ENCODE measurements around the gene MAST3.

Gene MAST3

GRCh38 chr19:18164072-18164471, 66.5 kb downstream of the MAST3 start:
- no peak for DNase-seq

DNA sequence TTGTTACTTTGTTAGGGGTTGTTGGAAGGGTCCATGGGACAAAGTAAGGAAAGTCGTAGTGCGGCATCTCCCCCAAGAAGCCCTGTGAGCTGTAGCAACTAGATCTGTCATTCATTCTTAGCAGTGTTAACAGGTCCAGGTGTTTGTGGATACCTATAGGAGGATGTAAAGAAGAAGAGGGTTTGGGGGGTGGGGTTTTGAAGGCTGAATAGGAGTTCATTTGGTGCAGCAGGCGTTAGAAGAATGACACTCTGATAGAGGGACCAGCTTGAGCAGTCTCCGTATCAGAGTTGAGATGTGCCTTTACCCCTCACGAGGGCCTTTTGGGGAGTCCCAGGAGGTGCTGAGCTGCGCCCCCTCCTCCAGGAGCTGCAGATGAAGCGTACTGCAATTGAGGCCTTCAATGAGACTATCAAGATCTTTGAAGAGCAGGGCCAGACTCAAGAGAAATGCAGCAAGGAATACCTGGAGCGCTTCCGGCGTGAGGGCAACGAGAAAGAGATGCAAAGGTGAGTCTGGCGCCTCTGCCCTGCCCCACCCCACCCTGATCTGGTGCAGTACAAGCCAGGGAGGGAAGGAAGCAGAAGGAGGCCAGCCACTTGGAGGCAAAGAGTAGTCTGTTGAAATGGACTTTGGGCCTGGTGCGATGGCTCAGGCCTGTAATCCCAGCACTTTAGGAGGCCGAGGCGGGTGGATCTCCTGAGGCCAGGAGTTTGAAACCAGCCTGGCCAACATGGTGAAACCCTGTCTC, 68.4 kb downstream of the MAST3 start:
- no peak for DNase-seq

DNA sequence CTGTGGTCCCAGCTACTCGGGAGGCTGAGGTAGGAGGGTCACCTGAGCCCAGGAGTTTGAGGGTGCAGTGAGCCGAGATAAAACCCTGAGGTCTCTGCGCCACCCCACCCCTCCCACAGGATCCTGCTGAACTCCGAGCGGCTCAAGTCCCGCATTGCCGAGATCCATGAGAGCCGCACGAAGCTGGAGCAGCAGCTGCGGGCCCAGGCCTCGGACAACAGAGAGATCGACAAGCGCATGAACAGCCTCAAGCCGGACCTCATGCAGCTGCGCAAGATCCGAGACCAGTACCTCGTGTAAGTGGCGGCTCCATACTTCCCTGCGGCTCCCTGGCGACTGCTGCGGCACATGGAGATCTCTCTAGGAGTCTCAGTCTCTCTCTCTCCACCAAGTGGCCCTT, 69.4 kb downstream of the MAST3 start:
- DNase-seq = no peak

- peak; percentile 80 for DNase-seq
These were observed 70.5 kb downstream of the MAST3 start for GRCh38 chr19:18167975-18168645.

GRCh38 chr19:18168673-18169381, 71.2 kb downstream of the MAST3 start:
- DNase-seq = no peak

- no peak for DNase-seq
These were observed 73.2 kb downstream of the MAST3 start for GRCh38 chr19:18170714-18171255.

DNA sequence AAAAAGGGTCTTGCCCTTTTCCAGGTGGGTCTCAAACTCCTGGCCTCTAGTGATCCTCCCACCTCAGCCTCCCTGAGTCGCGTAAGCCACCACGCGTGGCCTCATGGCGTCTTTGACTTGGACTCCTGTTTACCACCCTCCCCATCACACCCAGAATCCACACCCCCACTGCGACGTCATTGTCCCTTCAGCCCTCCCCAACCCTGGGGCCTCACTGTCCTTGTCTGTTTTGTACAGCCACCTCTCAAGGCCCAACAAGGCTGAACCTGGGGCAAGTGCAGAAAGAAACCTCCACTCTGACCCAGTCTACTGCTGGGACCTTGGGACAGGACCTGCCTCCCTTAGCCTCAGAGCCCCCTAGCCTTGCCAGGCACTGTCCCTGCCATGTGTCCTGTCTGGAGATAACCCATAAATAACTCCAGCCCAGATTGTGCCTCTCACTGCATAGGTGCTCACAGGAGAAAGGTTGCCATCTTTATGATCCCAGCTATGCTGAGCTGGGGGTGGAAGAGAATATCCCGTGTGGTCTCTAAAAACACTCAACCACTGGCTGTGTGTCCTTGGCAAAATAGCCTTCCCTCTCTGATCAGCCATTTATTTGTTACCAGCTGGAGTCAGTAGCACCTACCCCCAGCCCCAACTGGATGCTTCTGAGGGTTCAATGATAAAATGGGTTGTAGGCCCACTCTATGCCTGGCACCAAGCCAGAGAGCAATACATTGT, 74.2 kb downstream of the MAST3 start:
- no peak for DNase-seq

- DNase-seq = no peak
These were observed 74.9 kb downstream of the MAST3 start for GRCh38 chr19:18172331-18173053.

DNA sequence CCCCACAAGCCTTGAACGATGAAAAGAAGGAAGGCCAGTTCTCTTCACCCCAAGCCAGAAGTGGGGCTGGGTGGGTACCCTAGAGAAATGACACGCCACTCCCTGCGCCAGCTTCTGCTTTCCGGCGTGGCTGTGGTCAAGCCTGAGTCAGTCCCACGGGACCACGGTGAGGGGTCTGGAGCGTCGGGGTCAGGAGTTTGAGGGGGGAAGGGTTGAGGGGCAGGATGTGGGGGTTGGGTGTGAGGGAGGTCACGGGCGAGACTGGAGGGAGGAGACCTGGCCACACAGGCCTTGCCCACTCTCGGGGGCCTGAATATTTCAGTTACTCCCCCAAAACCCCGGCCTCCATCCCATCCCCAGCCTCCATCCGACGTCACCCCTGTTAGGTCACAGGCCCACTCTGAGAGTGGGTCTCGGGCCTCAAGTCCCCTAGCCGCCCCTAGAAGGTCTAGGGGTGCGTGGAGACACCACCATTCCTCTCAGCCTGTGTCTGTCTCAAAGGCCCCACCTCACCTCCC, 75.5 kb downstream of the MAST3 start:
- DNase-seq = no peak

DNA sequence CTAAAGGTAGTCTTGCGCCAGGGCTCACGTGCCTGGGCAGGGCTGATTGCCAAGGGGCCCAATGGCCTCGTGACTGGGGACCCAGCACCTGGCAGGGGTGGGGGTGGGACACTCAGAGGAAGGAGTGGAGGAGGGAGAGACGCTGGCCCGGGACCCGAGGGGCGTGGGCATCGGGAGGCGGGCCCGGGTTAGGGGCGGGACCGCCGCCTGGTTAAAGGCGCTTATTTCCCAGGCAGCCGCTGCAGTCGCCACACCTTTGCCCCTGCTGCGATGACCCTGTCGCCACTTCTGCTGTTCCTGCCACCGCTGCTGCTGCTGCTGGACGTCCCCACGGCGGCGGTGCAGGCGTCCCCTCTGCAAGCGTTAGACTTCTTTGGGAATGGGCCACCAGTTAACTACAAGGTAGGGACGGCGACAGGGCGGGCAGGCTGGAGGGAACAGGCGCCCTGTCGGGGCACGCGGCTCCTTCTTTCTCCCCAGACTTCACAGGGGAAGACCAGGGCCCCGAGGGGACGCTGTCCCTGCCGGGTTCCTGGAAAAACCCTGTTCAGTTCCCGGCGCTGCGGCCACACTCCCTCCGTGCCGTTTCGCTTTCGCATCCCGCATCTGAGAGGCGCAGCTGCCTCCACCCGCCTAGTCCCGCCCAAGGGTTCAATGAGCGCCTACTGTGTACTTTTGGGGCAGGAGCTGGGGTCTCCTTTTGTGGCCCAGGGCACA, 76.2 kb downstream of the MAST3 start, which contains the start of gene IFI30:
IFI30 (plus strand) TSS at position 242 of the 717 bp plus-strand sequence; CDS start at position 271, 29 bp downstream.
- DNase-seq = peak; percentile 83

- no peak for DNase-seq
These were observed 77.4 kb downstream of the MAST3 start for GRCh38 chr19:18174983-18175382.

DNA sequence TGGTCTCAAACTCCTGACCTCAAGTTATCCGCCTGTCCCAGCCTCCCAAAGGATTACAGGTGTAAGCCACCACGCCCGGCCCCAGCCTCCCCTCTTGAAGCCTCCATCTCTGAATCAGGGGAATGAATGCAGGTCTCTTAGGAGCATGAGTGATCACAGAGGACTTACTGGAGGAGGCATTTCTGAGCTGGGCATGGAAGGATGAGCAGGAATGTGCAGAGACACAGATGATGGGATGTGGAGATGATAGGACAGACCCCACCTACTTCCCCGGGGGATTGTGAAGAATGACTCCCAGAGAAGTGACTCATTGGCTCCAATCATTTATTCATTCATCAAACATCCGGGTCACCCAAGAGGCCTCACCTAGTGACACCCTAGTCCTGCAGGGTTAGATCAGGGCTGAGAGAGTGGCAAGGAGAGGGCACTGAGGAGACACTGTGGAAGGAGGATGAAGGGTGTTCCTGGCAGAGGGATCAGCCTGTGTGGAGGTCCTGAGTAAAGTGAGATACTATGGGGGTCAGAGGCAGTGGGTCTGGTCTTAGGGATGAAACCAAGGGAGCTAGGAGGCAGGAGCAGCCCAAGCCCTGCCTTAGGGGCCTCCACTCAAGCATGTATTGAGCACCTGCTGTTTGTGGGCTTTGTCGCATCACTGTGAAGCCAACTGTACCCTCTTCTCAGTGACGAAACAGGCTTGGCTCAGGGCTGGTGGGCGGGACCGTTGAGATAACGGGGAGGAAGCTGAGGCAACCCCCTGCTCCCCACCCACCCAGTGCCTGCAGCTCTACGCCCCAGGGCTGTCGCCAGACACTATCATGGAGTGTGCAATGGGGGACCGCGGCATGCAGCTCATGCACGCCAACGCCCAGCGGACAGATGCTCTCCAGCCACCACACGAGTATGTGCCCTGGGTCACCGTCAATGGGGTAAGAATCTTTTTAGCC, 79.1 kb downstream of the MAST3 start:
- DNase-seq = no peak

GRCh38 chr19:18179957-18180356, 82.4 kb downstream of the MAST3 start:
- DNase-seq = no peak

DNA sequence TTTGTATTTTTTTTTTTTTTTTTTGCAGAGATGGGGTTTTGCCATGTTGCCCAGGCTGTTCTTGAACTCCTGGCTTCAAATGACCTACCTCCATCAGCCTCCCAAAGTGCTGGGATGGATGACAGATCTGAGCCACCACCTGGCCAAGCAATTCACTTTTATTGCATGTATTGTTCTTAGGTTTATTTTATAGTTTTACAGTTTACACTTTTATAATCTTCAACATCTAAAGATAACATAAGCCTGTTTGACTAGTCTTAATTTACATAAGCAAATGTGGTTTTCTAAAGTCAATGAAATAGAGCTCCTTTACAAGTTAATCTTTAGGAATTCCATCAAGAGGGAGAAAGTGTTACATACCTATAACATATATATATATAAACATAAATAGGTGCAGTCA, 86.0 kb downstream of the MAST3 start:
- no peak for DNase-seq

DNA sequence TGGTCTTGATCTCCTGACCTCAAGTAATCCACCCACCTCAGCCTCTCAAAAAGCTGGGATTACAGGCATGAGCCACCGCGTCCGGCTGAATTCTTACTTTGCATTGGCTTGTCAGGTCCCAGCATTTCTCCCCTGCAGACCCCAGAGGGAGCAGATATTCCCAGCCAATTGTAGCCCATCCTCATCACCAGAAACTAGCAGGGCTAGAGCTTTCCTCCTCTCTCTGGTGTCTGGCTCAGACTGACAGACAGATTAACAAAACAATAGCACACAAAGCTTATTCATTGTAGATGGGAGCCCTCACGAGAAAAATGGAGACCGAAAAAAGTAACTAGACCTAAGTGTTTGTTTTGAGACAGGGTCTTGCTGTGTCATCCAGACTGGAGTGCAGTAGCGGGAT, 88.0 kb downstream of the MAST3 start:
- no peak for DNase-seq

DNA sequence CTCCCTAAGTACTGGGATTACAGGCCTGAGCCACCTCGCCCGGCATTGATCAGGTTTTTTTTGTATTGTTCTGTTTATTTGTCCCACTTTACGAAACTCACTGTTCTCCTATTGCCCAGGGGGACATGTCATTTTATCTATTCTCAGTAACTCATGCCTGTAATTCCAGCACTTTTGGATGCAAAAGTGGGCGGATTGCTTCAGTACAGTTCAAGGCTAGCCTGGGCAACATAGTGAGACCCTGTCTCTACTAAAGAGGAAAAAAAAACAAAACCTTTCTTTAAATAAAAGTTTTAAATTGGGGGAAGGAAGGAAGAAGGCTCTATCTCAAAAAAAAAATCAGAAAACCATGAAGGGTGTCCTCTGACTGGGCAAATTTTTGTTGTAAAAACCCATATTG, 92.7 kb downstream of the MAST3 start:
- no peak for DNase-seq

DNA sequence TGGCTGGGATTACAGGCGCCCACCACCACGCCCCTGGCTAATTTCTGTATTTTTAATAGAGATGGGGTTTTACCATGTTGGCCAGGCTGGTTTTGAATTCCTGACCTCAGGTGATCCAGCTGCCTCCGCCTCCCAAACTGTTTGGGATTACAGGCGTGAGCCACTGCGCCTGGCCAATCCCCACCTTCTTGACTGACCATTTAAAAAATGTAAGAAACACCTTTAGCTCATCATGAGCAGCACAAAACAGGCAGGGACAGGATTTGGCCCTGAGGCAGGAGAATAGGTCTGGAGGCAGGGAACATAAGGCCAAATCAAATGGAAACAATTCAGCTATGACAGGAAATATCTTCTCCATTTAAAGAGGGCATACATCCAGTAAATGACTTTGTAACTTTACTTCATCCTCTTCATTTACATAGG, 94.1 kb downstream of the MAST3 start:
- DNase-seq = no peak

DNA sequence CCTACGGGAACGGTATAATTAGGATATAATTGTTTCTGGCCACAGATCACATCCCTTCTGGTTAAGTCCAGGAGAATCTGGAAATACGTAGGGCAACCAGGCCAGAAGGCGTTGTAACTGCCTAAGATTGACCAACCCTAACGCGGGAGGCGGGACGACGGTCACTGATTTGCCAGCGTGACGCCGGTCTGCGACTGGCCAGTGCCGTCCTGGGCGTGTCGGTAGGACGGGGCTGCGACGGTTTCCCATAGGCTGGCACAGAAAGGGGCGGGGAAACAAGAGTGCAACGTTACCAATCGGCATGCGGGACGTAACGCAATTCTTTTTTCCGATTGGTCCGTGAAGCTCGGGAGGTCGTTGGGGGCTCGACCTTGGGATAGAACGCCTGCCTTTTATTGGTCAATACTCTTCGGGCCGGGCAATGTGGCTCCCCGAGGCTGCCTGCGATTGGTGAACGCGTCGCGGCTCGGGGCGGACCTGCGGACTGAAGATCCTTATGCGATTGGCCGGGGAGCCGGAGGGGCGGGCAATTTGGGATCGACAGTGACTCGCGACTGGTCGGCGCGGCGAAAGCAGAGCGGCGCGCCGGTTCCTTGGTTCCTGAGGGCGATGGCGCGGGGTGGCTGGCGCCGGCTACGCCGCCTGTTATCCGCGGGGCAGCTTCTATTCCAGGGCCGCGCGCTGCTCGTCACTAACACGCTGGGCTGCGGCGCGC, 95.3 kb downstream of the MAST3 start, which contains the start of gene MPV17L2:
MPV17L2 (plus strand) TSS at position 546 of the 715 bp plus-strand sequence; CDS start at position 610, 64 bp downstream.
- peak; percentile 97 for DNase-seq
